ENCODE measurements around the gene TXNRD2. TPM values are rescaled to one million over a fixed set of nuclear protein-coding genes. Genes with fewer than 3 reads are reported as not detected.
"Not testable (repeated sequence)": the region's sequence is repeated elsewhere in the genome, so short reads cannot be mapped to it uniquely, and the experiment has no call there.

TXNRD2 gene
- total RNA-seq, 1 donor from 2014 or later: 104 TPM

DNA sequence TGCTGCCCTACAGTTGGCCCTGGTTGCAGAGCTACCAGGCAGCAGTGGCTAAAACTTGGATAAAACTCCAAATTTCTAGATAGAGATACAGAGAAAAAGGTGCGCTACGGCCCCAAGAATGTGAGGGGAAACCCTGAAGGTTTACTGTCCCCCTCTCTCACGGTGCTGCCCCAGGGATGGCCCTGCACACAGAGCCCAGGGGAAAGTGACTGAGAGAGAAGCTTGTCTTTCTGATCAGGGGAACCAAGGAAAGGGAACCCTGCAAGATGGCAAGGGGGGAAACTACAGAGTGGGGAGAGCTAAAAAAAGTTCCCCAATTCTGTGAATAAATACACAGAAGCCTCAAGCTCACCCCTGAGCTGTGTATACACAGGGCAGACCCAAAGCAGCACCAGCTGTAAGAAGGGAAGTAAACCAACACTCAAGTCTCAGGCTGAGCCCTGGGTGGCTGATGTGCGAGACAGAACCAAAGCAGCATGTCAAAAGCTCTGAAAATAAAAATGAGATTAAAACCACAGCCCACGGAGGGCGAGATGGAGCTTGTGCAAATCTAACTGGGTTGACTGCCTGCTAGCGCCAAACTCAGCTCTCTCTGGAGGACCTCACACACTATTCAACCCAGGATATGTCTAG lies 109.0 kb downstream of the TXNRD2 start:
- no peak for DNase-seq (ENCODE audit: extremely low read depth, low read depth, low spot score)

GRCh38 chr22:19831979-19832378 lies 109.6 kb downstream of the TXNRD2 start:
- not testable (repeated sequence) for DNase-seq (ENCODE audit: extremely low read depth, low read depth, low spot score)

- no peak for DNase-seq (ENCODE audit: extremely low read depth, low read depth, low spot score)
These were observed 110.6 kb downstream of the TXNRD2 start for GRCh38 chr22:19831016-19831415.

DNA sequence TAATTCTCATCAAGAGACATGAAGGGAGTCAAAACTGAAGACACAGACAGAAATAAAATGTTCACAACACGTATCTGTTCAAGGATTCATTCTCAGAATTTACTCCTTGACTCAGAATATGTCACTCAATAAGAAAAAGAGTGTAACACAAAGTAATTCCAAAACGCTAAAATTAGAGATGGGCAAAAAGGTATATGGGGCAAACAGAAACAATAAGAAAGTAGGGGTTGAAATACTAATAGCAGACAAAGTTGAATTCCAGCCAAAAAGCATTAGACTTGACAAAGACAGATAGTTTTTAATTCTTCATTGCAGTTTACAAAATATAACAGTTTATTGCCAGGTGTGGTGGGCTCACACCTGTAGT lies 113.6 kb downstream of the TXNRD2 start:
- DNase-seq (ENCODE audit: extremely low read depth, low read depth, low spot score): no peak

- DNase-seq (ENCODE audit: extremely low read depth, low read depth, low spot score): no peak
These were observed 114.1 kb downstream of the TXNRD2 start for GRCh38 chr22:19827341-19828034.

GRCh38 chr22:19826619-19826950 lies 115.0 kb downstream of the TXNRD2 start:
- DNase-seq (ENCODE audit: extremely low read depth, low read depth, low spot score): no peak

GRCh38 chr22:19825904-19826618 lies 115.6 kb downstream of the TXNRD2 start:
- DNase-seq (ENCODE audit: extremely low read depth, low read depth, low spot score): no peak

Other genes starting within 250 kb of the TXNRD2 start
- 7.7 and 18.9 TPM in 2 replicates for gene SEPTIN5, start 227.3 kb downstream of the TXNRD2 start, total RNA-seq
- gene GP1BB, start 218.3 kb downstream of the TXNRD2 start, total RNA-seq: 0.78 and 8.8 TPM in 2 replicates
- 0.63 and 3.6 TPM in 2 replicates for gene TBX1, start 181.0 kb downstream of the TXNRD2 start, total RNA-seq
- gene GNB1L, start 86.9 kb downstream of the TXNRD2 start, total RNA-seq: 6.2 and 6.9 TPM in 2 replicates
- 46.6 and 65.5 TPM in 2 replicates for gene RTL10, start 86.9 kb downstream of the TXNRD2 start, total RNA-seq
- gene COMT, start within 50 bp of the TXNRD2 start, total RNA-seq: 376 and 456 TPM in 2 replicates
- gene ARVCF, start 75.0 kb upstream of the TXNRD2 start, total RNA-seq: 152 and 191 TPM in 2 replicates
- 38.4 and 42.2 TPM in 2 replicates for gene TANGO2, start 79.3 kb upstream of the TXNRD2 start, total RNA-seq
- gene DGCR8, start 138.4 kb upstream of the TXNRD2 start, total RNA-seq: 27.1 and 40.9 TPM in 2 replicates
- 339 and 343 TPM in 2 replicates for gene RANBP1, start 174.3 kb upstream of the TXNRD2 start, total RNA-seq
- gene TRMT2A, start 175.4 kb upstream of the TXNRD2 start, total RNA-seq: 48.1 and 63.2 TPM in 2 replicates
- gene ZDHHC8, start 190.0 kb upstream of the TXNRD2 start, total RNA-seq: 42.5 and 58.9 TPM in 2 replicates
- gene CCDC188, start 209.2 kb upstream of the TXNRD2 start, total RNA-seq: 15.4 and 17.3 TPM in 2 replicates

Data from glomerular endothelial cell (primary cell).